GM12801 (cell line): ENCODE data around the gene SLC10A7.

Experiments
- TF ChIP-seq, protein P1 (sequence below): IDR thresholded peaks from one replicate; pipeline ENCODE4 v1.5.1; 2011; ENCODE audit warnings: control low read depth; ENCODE audit not compliant: insufficient read length; ENCODE audit errors: extremely low read depth

The SLC10A7 gene

DNA sequence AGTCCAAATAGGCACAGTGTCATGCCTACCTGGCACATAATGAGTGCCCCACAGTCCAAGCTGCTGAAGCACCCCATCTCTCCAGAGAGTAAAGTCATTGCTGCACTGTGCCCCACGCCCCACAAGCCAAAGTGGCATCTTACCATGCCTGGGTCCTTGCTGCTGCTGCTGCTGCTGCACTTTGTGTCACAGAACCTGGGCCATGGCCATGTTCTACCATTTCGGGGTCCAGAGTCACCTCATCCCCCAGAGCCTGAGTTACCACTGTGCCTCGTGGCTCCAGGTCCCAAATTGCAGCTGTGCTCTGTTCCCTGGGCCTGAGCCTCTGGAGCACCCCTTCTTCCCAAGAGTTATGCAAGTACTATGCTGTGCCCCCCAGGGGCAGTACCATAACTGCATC, 40.5 kb downstream of the SLC10A7 start:
- TF ChIP-seq, protein P1, sequence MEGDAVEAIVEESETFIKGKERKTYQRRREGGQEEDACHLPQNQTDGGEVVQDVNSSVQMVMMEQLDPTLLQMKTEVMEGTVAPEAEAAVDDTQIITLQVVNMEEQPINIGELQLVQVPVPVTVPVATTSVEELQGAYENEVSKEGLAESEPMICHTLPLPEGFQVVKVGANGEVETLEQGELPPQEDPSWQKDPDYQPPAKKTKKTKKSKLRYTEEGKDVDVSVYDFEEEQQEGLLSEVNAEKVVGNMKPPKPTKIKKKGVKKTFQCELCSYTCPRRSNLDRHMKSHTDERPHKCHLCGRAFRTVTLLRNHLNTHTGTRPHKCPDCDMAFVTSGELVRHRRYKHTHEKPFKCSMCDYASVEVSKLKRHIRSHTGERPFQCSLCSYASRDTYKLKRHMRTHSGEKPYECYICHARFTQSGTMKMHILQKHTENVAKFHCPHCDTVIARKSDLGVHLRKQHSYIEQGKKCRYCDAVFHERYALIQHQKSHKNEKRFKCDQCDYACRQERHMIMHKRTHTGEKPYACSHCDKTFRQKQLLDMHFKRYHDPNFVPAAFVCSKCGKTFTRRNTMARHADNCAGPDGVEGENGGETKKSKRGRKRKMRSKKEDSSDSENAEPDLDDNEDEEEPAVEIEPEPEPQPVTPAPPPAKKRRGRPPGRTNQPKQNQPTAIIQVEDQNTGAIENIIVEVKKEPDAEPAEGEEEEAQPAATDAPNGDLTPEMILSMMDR: no peak

DNA sequence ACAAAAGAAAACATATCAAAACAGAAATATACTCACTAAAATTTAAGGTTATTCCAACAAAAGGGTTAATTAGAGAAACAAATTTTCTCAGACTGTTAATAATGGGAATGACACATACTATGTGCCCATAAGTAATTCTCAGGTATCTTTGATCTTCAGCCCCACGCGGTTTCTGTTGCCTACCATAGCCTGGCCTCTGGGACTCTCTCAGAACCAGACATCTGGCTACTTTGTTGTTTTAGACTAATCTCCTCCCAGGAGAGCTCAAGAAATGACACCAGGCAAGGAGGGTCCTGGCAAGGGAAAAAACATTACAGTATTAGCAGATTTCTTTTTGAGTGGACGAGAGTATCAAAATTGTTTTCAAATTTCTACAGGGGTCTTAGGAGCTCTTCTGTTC, 43.7 kb downstream of the SLC10A7 start:
- TF ChIP-seq, protein P1: no peak

DNA sequence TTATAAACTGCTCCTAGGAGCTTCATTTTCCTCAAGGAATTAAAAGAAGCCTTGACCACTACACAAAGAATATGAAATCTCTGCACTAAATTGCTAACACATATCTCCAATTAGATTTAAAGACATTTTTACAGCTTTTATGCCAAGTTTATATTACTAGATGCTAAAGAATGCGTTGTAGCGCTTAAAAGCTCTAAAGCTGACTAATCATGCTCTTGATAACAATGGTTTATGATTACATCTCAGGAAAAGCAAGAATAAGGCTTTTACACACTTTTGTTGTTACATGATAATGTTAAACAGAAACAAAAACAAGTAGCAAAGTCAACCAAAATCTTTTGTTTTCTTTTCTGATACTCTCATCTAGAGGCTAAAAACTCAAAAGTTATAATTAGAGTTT, 44.7 kb downstream of the SLC10A7 start:
- TF ChIP-seq, protein P1: no peak

DNA sequence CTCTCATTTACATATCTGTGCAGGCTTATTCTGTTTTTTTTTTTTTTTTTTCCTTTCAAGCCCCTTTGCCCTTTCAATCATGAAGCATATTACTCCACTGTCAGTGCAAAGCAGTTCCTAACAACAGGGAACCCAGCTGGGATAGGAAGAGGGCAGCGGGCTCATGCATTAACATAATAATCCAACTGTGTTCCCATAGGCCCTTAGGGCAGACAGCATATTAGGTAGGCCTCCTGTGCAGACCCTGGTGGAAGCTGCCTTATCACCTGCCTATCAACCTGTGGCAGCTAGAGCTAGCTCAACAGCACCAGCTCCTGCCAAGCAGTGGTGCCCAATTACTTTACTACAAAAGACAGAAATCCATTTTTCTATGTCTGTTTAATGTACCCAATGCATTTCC, 49.3 kb downstream of the SLC10A7 start:
- TF ChIP-seq, protein P1: no peak

DNA sequence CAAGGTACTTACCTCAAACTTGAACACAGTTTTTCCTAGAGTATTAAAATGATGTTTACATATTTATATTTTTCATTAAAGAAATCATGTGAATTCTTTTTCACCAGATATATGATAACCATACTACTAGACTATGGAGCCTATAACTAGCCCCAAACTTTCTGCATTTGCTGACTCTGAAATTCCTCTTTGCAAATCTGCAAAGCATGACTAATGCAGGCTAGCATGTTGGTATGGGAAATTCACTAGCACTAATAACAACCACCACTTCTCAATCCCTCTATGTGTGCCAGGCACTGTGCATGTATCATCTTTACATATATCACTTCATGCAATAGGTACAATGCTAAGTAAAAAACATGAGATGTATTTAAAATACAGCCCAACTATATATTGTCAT, 51.1 kb downstream of the SLC10A7 start:
- TF ChIP-seq, protein P1: no peak

DNA sequence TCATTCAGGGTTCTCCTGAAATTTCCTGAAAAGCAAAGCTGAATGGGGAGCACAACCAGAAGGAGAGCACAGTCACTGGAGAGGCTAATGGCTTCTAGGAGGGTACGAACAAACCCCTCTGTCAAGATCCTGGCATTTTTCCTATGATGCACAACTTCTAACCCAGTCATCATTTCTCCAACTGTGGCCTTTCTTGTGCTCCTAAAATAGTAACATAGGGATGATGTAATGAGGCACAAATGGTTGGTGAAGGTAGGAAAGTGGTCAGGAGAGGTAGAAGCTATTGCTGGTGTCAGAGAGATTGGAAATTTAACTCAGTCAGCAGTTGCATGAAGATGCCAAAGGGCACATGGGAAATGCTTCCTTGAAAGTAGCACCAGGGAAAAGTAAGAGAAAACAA, 52.7 kb downstream of the SLC10A7 start:
- TF ChIP-seq, protein P1: no peak

DNA sequence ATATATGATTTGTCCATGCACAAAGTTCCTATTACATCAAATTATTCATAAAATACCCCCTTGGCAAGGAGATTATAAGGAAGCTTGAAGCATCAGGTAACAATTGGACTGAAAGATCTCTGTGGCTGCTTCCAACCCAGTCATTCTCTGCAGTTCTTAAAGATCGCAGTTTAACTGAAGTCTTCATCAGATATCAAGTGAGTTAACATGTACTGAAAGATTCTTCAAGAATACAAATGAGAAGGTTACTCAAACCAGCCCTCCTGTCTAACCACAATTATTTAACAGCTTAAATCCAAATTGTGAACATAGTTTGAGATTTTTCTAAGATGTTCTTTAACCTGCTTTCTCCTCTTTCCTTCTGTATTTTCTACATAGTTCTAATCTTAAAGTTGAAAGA, 56.1 kb downstream of the SLC10A7 start:
- TF ChIP-seq, protein P1: no peak

DNA sequence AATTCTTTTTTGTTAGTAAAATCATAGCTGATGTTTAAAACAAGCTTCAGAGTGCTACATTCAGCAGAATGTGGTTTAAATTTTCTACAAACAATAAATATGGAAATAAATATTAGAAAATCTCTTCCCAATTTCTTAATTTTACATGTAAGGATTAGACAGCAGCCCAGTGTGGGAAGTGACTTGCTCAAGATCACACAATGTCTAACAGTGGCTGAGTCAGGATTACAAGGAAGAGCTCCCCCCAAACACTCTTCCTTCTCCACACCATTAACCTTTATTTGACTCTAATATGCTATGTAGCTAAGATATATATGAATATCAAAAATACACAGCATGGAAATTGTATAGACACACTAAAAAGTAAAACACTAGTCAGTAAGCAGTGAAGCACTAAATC, 59.5 kb downstream of the SLC10A7 start:
- TF ChIP-seq, protein P1: no peak
